ENCODE measurements around the gene PARD3B.

DNA sequence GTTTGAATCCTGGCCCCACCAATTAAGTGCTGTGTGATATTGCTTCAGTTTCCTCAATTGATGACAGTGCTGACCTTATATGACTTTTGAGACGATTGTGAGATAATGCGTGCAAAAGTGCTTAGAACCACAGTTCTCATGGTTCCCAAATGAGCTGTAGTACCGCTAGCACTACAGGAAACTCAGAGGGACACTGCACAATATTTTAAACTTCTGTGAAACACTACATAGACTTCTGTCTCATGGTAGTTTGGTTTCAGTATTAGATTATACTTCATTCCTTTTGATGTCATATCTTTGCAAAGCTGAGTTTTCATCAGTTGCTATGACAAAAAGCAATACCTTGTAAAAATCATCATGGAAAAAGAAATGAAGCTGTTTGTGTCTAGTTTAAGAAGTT, 368.0 kb downstream of the PARD3B start:
- TF ChIP-seq, protein P1, sequence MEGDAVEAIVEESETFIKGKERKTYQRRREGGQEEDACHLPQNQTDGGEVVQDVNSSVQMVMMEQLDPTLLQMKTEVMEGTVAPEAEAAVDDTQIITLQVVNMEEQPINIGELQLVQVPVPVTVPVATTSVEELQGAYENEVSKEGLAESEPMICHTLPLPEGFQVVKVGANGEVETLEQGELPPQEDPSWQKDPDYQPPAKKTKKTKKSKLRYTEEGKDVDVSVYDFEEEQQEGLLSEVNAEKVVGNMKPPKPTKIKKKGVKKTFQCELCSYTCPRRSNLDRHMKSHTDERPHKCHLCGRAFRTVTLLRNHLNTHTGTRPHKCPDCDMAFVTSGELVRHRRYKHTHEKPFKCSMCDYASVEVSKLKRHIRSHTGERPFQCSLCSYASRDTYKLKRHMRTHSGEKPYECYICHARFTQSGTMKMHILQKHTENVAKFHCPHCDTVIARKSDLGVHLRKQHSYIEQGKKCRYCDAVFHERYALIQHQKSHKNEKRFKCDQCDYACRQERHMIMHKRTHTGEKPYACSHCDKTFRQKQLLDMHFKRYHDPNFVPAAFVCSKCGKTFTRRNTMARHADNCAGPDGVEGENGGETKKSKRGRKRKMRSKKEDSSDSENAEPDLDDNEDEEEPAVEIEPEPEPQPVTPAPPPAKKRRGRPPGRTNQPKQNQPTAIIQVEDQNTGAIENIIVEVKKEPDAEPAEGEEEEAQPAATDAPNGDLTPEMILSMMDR (IDR thresholded peaks at IDR 0.05), result no peak
- no peak for TF ChIP-seq POLR2A (IDR thresholded peaks at IDR 0.05)

All from prostate gland (tissue), 2 donors.